HepG2 (cell line): Measurements from ENCODE around the gene PDPK1. TPM values are rescaled to one million over a fixed set of nuclear protein-coding genes. Genes with fewer than 3 reads are reported as not detected.

ENCODE experiments used
- FIP1L1 ChIP-seq: fragments of 200-400 bp; formaldehyde crosslinking; IDR thresholded peaks from 2 replicates; pipeline ENCODE4 v1.6.1; 2018; ENCODE audit warnings: low read depth, mild to moderate bottlenecking, low read length, moderate library complexity, borderline replicate concordance; ENCODE audit not compliant: insufficient read depth
- FOXA1 ChIP-seq, 2 experiments: fragments of 450-650 bp in 1 of 2; sonication (generic) in 1 of 2; formaldehyde crosslinking in 1 of 2; IDR thresholded peaks; 2 replicates each; pipeline versions ENCODE4 v1.4.0 to v1.6.1; 2016 to 2020; ENCODE audit warnings: missing genetic modification reagents in 1 of 2
- GMEB1 ChIP-seq: sonication (generic); formaldehyde crosslinking; IDR thresholded peaks from 2 replicates; pipeline ENCODE4 v1.5.1; 2020; ENCODE audit warnings: missing genetic modification reagents, mild to moderate bottlenecking, borderline replicate concordance
- HDAC1 ChIP-seq: sonication (generic); formaldehyde crosslinking; IDR thresholded peaks from 2 replicates; pipeline ENCODE4 v1.5.1; 2020; ENCODE audit warnings: mild to moderate bottlenecking, missing genetic modification reagents
- NR2F1 ChIP-seq, 2 experiments: fragments of 450-650 bp in 1 of 2; formaldehyde crosslinking in 1 of 2; IDR thresholded peaks; 2 replicates each; pipeline versions ENCODE4 v1.5.0 to v1.6.1; 2016 to 2020; ENCODE audit warnings: mild to moderate bottlenecking in 1 of 2, missing compliant biosample characterization in 1 of 2, missing genetic modification reagents in 1 of 2, moderate library complexity in 1 of 2
- NR3C1 ChIP-seq: sonication (generic); formaldehyde crosslinking; IDR thresholded peaks from 2 replicates; pipeline ENCODE4 v1.4.0; 2020; ENCODE audit warnings: missing genetic modification reagents
- PCBP1 ChIP-seq: fragments of 200-400 bp; formaldehyde crosslinking; IDR thresholded peaks from 2 replicates; pipeline ENCODE4 v1.6.1; 2017; ENCODE audit warnings: mild to moderate bottlenecking, low read depth, low read length, borderline replicate concordance
- PLRG1 ChIP-seq: fragments of 450-650 bp; conservative IDR thresholded peaks from 2 replicates; pipeline ENCODE4 v1.6.1; 2016
- PRDM10 ChIP-seq: sonication (generic); formaldehyde crosslinking; IDR thresholded peaks from 2 replicates; pipeline ENCODE4 v1.4.0; 2020; ENCODE audit warnings: low read depth, missing genetic modification reagents
- ZBTB42 ChIP-seq: sonication (generic); formaldehyde crosslinking; IDR thresholded peaks from 2 replicates; pipeline ENCODE4 v1.5.0; 2020; ENCODE audit warnings: mild to moderate bottlenecking, missing genetic modification reagents
- ZBTB7B ChIP-seq: sonication (generic); formaldehyde crosslinking; IDR thresholded peaks from 2 replicates; pipeline ENCODE4 v1.4.0; 2020; ENCODE audit warnings: missing genetic modification reagents
- ZMAT3 ChIP-seq: sonication (generic); formaldehyde crosslinking; conservative IDR thresholded peaks from 2 replicates; pipeline ENCODE4 v1.7.0; 2021; ENCODE audit warnings: missing genetic modification reagents
- ZNF431 ChIP-seq: sonication (generic); formaldehyde crosslinking; IDR thresholded peaks from 2 replicates; pipeline ENCODE4 v1.9.0; 2022; ENCODE audit warnings: missing genetic modification reagents, low read depth, mild to moderate bottlenecking, borderline replicate concordance
- ZNF580 ChIP-seq: IDR thresholded peaks from 2 replicates; pipeline ENCODE4 v1.6.1; 2016; ENCODE audit warnings: low read depth, borderline replicate concordance
- ZNF776 ChIP-seq: sonication (generic); formaldehyde crosslinking; IDR thresholded peaks from 2 replicates; pipeline ENCODE4 v1.4.0; 2020; ENCODE audit warnings: mild to moderate bottlenecking, missing genetic modification reagents
- polyA plus RNA-seq, 8 experiments: library from polyadenylated mRNA; depleted of rRNA in 3 of 8; stranded (reverse) in 7 of 8; unstranded in 1 of 8; fragments of >200 nt; fragmentation: Illumina TruSeq in 4 of 8; extraction: Trizol in 4 of 8; gene quantifications; 2 replicates each; pipeline versions ENCODE4 v1.2.1 to v1.2.3, GENCODE V29; 2011 to 2016; ENCODE audit warnings: low read depth in 4 of 8, missing spikeins in 1 of 8, mixed read lengths in 1 of 8; ENCODE audit not compliant: insufficient read depth in 1 of 8
- total RNA-seq, 5 experiments: library from RNA; depleted of rRNA; stranded (reverse); fragments of >200 nt; fragmentation: Illumina TruSeq; extraction: Trizol; gene quantifications; 2 replicates each; pipeline ENCODE4 v1.2.3, GENCODE V29; 2016; ENCODE audit warnings: low read depth in 1 of 5
- TF ChIP-seq, protein P1 (sequence below): sonication (generic); formaldehyde crosslinking; IDR thresholded peaks from 2 replicates; pipeline ENCODE4 v1.8.1; 2023; ENCODE audit warnings: mild to moderate bottlenecking, moderate library complexity, missing genetic modification reagents
- TF ChIP-seq, protein P2 (sequence below): IDR thresholded peaks from 2 replicates; pipeline ENCODE4 v1.6.1; 2012; ENCODE audit warnings: low read length, improper control_type of control experiment

Gene PDPK1
- total and polyA plus RNA-seq, 2 of the 13 experiments (the other 11 are each of a cell fraction or from before 2014, with no cell fraction given): 59.6 to 129 TPM

DNA sequence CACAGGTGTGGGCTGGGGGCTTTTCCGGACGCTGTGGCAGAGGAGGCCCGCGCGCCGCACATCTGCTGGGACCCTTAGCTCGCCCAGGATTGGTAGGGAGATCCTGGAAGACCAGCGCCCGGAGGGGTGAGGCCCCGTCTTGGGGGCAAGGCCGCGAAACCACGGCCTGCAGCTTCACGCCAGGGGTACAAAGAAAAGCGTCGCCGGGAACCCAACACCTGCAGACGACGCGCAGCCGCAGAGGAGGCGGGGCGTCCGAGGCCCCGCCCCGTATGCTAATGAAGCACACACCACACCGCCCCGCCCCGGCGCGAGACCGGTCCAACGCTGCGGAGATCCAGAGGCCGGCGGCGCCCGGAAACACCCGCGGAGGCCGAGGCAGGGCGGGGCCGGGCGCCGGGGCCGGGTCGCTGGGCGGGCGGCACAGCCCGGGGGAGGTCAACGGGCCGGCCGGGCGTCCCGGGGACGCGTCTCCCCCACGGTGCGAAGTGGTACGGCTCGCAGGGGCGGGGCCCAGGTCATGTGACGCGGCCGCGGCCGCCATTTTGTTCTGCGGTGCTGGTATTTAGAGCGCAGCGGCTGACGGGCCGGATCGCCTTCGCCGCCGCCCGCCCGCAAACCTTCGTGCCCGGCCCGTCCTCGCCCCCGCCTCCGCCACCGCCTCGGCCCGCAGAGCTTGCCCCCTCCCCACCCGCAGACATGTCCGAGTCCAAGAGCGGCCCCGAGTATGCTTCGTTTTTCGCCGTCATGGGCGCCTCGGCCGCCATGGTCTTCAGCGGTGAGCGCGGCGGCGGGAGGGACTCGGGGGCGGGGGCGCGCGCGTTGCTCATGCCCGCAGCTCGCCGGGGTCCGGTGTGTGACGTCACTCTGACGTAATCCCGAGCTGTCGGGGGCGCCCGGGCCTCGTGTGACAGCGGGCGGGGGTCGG lies 24.2 kb upstream of the PDPK1 start, which contains the start of gene ATP6V0C (continued):
- TF ChIP-seq ZNF431 (CRISPR knock-in tag) (0 out of 2 replicates have a peak, but pooled peaks have one; percentile 54), FOXA1 (IDR thresholded peaks at IDR 0.05) (no peak), FOXA1 (CRISPR knock-in tag; IDR thresholded peaks at IDR 0.05) (no peak), PLRG1 (no peak), ZBTB7B (no peak), NR3C1 (CRISPR knock-in tag) (no peak), PCBP1 (no peak), FIP1L1 (no peak), GMEB1 (CRISPR knock-in tag) (peak; percentile 29), ZBTB42 (no peak), NR2F1 (CRISPR knock-in tag; IDR thresholded peaks at IDR 0.05) (no peak), PRDM10 (peak; percentile 98), ZMAT3 (CRISPR knock-in tag) (no peak; the same call in 1 of the 2 replicates), ZNF580 (CRISPR knock-in tag) (0 out of 2 replicates have a peak, but pooled peaks have one; percentile 31), ZNF776 (no peak; the same call in 1 of the 2 replicates), HDAC1 (no peak)
- TF ChIP-seq, protein P1, sequence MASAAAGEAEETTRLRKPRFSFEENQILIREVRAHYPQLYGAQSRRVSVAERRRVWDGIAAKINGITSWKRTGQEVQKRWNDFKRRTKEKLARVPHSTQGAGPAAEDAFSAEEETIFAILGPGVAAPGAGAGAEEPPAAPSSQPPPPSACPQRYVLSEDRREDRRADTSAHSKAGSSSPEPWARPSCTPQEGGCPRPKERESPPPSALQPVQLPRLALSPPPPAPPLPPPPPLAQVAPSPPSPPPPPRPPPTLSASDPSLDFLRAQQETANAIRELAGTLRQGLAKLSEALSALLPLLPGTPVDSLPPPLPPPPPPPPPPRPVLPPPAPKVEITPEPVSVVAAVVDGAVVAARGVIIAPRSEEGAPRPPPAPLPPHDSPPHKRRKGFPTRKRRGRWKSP (CRISPR knock-in tag): no peak
- TF ChIP-seq, protein P2, sequence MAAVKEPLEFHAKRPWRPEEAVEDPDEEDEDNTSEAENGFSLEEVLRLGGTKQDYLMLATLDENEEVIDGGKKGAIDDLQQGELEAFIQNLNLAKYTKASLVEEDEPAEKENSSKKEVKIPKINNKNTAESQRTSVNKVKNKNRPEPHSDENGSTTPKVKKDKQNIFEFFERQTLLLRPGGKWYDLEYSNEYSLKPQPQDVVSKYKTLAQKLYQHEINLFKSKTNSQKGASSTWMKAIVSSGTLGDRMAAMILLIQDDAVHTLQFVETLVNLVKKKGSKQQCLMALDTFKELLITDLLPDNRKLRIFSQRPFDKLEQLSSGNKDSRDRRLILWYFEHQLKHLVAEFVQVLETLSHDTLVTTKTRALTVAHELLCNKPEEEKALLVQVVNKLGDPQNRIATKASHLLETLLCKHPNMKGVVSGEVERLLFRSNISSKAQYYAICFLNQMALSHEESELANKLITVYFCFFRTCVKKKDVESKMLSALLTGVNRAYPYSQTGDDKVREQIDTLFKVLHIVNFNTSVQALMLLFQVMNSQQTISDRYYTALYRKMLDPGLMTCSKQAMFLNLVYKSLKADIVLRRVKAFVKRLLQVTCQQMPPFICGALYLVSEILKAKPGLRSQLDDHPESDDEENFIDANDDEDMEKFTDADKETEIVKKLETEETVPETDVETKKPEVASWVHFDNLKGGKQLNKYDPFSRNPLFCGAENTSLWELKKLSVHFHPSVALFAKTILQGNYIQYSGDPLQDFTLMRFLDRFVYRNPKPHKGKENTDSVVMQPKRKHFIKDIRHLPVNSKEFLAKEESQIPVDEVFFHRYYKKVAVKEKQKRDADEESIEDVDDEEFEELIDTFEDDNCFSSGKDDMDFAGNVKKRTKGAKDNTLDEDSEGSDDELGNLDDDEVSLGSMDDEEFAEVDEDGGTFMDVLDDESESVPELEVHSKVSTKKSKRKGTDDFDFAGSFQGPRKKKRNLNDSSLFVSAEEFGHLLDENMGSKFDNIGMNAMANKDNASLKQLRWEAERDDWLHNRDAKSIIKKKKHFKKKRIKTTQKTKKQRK: no peak
